ENCODE measurements around the gene PPIP5K1.

DNA sequence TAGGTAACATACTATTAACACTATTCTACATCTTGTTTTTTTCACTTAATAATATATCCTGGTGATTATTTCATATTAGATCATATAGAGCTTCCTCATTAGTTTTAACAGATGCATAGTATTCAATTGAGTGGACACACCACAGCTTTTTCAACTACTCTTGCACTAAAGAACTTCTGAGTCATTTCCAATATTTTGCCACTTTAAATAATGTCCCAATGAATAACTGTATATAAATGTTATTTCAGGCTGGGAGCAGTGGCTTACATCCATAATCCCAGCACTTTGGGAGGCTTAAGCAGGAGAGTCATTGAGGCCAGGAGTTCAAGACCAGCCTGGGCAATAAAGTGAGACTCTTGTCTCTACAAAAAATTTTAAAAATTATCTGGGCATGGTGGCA is 45.7 kb downstream of the PPIP5K1 start:
- TF ChIP-seq CTCF (IDR thresholded peaks at IDR 0.05; ENCODE audit: insufficient read depth, low read length) (no peak), POLR2AphosphoS5 (IDR thresholded peaks at IDR 0.05; ENCODE audit: low read depth) (no peak), SPI1 (IDR thresholded peaks at IDR 0.05; ENCODE audit: borderline replicate concordance, low read depth) (no peak)
- TF ChIP-seq, protein P1, sequence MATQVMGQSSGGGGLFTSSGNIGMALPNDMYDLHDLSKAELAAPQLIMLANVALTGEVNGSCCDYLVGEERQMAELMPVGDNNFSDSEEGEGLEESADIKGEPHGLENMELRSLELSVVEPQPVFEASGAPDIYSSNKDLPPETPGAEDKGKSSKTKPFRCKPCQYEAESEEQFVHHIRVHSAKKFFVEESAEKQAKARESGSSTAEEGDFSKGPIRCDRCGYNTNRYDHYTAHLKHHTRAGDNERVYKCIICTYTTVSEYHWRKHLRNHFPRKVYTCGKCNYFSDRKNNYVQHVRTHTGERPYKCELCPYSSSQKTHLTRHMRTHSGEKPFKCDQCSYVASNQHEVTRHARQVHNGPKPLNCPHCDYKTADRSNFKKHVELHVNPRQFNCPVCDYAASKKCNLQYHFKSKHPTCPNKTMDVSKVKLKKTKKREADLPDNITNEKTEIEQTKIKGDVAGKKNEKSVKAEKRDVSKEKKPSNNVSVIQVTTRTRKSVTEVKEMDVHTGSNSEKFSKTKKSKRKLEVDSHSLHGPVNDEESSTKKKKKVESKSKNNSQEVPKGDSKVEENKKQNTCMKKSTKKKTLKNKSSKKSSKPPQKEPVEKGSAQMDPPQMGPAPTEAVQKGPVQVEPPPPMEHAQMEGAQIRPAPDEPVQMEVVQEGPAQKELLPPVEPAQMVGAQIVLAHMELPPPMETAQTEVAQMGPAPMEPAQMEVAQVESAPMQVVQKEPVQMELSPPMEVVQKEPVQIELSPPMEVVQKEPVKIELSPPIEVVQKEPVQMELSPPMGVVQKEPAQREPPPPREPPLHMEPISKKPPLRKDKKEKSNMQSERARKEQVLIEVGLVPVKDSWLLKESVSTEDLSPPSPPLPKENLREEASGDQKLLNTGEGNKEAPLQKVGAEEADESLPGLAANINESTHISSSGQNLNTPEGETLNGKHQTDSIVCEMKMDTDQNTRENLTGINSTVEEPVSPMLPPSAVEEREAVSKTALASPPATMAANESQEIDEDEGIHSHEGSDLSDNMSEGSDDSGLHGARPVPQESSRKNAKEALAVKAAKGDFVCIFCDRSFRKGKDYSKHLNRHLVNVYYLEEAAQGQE (IDR thresholded peaks at IDR 0.05; ENCODE audit: insufficient replicate concordance, low read depth), result no peak

Data from HL-60 (cell line).